C4-2B (cell line): Measurements from ENCODE around the gene ZNF652.

Source experiments
- CTCF ChIP-seq: fragments of 450-650 bp; conservative IDR thresholded peaks from 2 replicates; pipeline ENCODE4 v1.5.1; 2017; ENCODE audit warnings: mild to moderate bottlenecking
- ZFX ChIP-seq: fragments of 450-650 bp; IDR thresholded peaks from 2 replicates; pipeline ENCODE4 v1.6.1; 2017

- no peak for TF ChIP-seq CTCF
- TF ChIP-seq ZFX = no peak
Observed at GRCh38 chr17:49318435-49318965, 43.5 kb downstream of the ZNF652 start.
